GM19023 (cell line): Measurements from ENCODE around the gene HLA-G.
A peak's percentile ranks its signal among the peaks of the same experiment; 100 is the strongest.
"Not testable (repeated sequence)": the region's sequence is repeated elsewhere in the genome, so short reads cannot be mapped to it uniquely, and the experiment has no call there.

Experiments
- ATAC-seq: cut with Tn5 transposase; IDR thresholded peaks from one replicate; pipeline ENCODE4 v1.9.1; 2021; ENCODE audit warnings: mild to moderate bottlenecking, moderate library complexity; ENCODE audit not compliant: unreplicated experiment

HLA-G gene

DNA sequence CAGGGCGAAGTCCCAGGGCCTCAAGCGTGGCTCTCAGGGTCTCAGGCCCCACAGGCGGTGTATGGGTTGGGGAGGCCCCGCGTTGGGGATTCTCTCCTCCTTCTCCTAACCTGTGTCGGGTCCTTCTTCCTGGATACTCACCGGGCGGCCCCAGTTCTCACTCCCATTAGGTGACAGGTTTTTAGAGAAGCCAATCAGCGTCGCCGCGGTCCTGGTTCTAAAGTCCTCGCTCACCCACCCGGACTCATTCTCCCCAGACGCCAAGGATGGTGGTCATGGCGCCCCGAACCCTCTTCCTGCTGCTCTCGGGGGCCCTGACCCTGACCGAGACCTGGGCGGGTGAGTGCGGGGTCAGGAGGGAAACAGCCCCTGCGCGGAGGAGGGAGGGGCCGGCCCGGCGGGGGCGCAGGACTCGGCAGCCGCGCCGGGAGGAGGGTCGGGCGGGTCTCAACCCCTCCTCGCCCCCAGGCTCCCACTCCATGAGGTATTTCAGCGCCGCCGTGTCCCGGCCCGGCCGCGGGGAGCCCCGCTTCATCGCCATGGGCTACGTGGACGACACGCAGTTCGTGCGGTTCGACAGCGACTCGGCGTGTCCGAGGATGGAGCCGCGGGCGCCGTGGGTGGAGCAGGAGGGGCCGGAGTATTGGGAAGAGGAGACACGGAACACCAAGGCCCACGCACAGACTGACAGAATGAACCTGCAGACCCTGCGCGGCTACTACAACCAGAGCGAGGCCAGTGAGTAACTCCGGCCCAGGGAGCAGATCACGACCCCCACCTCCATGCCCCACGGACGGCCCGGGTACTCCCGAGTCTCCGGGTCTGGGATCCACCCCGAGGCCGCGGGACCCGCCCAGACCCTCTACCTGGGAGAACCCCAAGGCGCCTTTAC, at the start of gene HLA-G:
TSS of gene HLA-G (plus strand) at position 247 of the 892 bp plus-strand sequence. CDS start at position 267, 20 bp downstream.
- no peak for ATAC-seq

DNA sequence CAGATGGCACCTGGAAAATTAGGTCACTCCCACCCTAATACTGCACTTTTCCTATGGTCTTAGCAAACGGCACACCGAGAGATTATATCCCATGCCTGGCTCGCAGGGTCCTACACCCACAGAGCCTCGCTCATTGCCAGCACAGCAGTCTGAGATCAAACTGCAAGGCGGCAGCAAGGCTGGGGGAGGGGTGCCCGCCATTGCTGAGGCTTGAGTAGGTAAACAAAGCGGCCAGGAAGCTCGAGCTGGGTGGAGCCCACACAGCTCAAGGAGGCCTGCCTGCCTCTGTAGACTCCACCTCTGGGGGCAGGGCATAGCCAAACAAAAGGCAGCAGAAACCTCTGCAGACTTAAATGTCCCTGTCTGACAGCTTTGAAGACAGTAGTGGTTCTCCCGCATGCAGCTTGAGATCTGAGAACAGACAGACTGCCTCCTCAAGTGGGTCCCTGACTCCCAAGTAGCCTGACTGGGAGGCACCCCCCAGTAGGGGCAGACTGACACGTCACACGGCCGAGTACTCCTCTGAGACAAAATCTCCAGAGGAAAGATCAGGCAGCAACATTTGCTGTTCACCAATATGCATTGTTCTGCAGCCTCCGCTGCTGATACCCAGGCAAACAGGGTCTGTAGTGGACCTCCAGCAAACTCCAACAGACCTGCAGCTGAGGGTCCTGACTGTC, 47.5 kb upstream of the HLA-G start:
- ATAC-seq, result not testable (repeated sequence)

DNA sequence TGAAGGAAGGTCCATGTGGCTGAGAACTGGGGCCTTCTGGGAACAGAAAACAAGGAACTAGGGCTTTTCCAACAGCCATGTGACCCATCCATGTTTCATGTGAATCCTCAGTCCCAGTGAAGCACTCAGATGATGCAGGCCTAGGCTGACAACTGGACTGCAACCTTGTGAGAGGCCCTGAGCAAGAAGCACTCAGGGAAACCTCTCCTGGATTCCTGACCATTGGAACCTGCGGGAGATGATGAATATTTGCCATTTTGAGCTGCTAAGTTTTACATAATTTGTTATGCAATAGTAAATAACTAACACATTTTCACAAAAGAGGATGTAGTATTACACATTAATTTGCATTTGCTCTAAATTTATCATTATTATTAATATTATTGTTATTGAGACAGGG, 38.4 kb upstream of the HLA-G start:
- ATAC-seq, result no peak

DNA sequence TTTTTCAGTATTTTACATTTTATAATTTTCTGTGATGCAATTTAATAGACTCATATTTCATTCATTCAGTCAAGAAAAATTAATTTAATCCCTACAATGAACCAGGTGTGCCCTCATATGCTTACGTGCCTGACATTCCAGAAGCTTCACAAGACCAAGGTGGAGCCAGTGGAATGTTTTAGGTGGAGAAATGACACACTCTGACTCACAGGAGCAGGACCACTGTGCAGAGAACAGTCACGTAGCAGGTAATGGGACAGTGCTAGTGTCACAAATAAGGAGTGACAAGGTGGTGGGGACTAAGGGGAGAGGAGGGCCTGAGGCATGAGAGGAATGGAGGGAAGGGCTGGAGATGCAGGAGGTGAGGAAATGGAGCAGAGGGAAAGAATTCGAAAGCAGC, 37.0 kb upstream of the HLA-G start:
- ATAC-seq, result no peak

DNA sequence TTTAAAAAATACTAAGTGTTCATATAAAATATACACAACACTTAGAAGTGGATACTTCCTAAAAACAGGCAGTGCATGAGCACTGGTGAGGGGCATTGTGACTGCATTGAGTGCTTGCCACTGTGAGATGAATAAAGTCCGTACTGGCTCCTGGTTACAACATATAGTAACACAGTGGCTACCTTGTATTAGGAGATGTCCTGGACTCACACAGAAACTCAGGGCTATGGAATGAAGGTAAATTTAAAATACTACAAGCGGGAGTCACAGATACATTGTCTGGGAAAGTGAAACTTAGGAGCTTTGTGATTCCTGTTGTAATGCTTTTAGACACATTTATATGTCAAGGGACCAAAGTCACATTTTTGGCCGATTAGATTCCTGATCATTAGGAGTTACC, 36.5 kb upstream of the HLA-G start:
- no peak for ATAC-seq

DNA sequence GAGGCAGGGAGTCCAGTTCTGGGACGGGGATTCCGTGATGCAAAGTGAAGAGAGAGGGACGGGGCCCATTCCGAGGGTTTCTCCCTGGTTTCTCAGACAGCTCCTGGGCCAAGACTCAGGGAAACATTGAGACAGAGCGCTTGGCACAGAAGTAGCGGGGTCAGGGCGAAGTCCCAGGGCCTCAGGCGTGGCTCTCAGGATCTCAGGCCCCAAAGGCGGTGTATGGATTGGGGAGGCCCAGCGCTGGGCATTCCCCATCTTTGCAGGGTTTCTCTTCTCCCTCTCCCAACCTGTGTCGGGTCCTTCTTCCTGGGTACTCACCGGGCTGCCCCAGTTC, 35.9 kb upstream of the HLA-G start:
- no peak for ATAC-seq

DNA sequence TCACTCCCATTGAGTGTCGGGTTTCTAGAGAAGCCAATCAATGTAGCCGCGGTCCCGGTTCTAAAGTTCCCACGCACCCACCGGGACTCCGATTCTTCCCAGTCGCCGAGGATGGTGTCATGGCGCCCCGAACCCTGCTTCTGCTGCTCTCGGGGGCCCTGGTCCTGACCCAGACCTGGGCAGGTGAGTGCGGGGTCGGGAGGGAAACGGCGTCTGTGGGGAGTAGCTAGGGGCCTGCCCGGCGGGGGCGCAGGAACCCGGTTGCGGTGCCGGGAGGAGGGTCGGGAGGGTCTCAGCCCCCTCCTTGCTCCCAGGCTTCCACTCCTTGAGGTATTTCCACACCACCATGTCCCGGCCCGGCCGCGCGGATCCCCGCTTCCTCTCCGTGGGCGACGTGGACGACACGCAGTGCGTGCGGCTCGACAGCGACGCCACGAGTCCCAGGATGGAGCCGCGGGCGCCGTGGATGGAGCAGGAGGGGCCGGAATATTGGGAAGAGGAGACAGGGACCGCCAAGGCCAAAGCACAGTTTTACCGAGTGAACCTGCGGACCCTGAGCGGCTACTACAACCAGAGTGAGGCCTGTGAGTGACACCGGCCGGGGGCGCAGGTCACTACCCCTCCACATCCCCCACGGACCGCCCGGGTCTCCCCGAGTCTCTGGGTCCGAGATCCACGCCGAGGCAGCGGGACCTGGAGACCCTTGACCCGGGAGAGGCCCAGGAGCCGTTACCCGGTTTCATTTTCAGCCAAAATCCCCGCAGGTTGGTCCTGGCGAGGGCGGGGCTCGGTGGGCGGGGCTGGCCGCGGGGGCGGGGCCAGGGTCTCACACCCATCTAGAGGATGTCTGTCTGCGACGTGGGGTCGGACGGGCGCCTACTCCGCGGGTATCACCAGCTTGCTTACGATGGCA, 35.2 kb upstream of the HLA-G start:
- peak; percentile 58 for ATAC-seq

DNA sequence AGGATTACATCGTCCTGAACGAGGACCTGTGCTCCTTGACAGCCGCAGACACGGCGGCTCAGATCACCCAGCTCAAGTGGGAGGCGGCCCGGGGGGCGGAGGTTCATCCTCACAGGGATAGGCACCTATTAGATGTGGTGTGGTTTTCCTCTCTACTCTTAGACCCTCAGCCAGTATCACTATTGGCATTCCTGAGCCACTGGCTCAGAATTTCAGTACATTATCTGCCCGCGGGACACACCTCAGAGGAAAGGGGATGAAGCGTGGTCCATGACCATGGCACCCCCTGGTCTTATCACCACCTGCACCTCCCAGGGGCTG, 34.6 kb upstream of the HLA-G start:
- ATAC-seq, result no peak

DNA sequence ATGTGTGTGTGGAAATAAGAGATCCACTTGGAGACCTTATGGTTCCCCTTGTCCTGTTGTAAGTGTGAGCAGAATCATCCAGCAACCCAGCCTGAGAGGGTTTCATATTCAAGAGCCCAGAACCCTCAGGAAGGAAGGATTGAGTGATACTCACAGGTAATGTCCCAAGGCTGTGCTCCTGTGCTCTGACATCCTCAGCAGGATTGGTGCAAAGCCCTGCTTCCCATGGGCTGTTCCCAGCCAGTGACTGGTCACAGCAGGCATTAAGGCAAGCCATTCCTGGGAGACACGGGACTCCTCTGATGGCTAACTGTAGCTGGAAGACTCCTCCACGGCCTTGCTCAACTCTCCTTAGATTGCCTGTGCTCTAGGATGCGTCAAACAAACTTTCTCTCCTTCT, 33.8 kb upstream of the HLA-G start:
- no peak for ATAC-seq

DNA sequence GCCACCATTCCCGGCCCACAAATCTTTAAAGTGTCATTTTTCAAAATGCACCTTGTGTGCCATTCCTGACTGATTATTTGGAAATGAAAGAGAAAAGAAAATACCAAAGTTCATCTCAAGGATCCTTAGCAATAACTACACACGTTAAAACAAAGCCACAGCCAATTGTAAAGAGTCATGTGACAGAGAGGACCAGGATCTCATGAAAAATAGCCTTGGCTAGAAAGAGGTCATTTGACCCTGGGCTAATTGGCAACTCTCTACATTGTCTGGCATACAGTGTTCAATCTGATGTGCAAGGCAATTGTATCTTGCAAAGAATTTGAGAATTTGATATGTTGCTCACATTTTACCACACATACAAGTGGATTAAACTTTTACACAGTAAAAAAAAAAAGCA, 31.6 kb upstream of the HLA-G start:
- no peak for ATAC-seq

DNA sequence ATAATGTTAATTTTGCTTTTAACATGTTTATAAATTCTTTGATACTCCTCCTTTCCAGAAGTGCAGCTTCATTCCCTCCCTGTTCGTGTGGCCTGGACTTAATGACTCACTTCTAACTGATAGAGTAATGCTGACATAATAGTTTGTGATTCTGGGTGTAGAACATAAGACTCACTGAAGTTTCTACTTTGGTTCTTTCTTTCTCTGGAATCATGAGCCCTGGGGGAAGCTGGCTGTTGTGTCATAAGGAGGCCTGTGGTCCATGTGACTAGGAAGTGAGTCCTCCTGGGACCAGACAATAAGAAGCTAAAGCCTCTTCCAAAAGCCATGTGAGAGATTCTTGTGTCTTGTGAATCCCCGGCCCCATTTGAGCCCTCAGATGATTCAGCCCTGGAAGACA, 30.5 kb upstream of the HLA-G start:
- ATAC-seq, result no peak

DNA sequence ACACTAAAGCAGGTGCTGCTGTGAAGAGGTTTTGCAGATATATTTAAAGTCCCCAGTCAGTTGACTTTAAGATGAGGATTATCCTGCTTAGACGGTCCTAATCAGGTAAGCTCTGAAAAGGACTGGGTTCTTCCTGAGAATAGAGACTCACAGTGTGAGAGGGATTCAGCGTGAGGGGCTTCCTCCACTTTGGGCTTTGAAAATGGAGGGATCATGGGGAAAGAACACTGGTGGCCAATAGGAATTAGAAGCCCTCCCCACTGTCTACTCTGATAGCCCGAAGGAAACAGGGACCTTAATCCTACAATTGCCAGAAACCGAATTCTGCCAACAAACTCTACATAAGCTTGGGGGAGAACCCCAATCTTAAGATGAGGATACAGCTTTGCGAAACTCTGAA, 29.7 kb upstream of the HLA-G start:
- ATAC-seq, result no peak

DNA sequence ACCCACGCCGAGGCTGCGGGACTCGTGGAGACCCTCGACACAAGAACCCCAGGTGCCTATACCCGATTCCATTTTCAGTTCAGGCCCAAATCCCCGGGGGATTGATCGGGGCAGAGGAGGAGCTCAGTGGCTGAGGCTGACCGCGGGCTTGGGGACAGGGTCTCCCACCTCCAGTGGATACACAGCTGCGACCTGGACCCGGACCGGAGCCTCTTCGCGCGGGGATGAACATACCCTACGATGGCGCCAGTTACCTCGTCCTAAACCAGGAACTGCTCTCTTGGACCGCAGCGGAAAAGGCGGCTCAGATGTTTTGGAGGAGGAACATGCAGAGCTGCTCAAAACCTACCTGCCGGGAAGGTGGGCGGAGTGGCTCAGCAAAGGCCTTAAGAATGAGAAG, 27.4 kb upstream of the HLA-G start:
- ATAC-seq, result no peak

DNA sequence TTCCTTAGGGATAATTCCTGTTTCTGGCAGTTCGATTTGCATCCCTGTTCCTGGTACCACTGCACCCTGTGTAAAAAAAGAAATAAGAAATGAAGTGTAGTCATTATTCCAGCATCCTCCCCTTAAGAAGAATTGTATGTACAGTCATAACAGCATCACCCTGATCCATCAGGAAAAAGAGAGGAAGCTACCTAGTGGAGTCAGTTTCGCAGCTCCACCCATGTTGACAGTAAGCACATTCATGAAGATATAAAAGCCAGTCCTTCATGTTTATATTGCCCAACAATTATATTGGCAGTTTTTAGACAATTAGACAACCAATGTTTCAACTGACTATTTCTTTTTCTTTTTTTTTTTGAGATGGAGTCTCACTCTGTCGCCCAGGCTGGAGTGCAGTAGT, 21.2 kb upstream of the HLA-G start:
- no peak for ATAC-seq

DNA sequence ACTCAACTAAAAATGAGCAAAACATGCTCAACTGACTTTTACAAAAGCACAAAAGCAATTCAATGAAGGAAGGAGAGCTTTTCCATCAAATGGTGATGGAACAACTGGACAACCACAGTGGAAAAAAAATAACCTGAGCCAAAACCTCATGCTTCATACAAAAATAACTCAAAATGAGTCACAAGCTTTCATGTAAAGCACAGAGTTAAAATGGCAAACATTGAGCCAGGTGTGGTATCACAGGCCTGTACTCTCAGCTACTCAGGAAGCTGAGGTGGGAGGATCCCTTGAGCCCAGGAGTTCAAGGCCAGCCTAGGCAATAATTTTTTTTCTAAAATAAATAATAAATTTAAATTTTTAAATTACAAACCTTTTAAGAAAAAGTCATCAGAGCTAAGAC, 18.4 kb upstream of the HLA-G start:
- no peak for ATAC-seq

DNA sequence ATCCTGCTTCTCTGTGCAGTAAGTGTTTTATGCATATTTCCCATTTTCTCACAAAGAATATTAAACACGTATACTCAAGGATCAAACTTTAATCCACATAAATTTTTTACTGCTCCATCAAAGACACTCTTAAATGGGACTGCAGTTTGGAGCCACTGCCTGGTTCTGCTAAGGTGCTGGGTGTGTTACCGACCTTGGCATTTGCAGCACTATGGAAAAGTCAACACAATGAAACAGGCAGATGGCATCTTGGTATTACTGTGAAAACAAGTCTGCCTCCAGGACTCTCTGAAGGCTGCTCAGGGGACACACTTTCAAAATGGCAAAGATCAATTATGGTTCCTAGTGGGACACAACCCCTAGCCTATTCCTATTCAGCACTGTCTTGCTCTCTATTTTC, 17.3 kb upstream of the HLA-G start:
- ATAC-seq, result no peak

DNA sequence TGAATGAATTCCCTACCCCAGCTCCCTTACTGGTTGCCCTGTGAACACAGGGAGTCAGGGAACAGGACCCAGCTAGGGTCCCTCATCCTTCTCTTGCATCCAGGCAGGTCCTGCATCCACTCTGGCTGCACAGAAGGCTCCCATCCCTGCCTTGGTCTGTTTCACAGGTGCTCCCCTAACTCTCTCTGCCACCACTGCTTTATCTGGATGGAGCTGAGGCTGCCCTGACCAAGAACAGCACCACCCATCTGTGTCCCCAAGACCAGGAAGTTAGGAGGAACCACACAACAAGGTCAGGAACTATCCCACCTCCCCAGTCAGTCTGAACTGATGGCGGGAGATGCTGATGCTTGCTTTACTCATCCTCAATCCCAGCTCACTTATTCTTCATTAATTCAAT, 16.2 kb upstream of the HLA-G start:
- no peak for ATAC-seq

DNA sequence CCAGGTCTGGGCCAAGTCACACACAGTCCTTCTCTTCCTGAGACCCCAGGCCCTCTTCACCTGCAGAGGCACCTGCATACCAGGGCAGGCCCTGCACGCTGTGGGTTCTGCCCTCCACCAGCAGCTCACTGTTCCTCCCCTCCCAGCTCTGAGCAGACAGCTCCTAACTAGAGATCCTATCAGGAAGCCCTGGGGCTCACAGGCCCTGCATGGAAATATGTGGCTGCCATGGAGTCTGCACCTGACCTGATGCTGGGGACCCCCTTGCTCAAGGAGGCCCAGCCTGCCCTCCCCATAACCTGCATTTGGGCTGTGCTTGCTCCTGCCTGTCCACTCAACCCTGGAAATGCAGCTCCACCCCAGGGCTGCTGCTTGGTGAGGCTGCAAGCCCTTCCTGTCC, 14.6 kb upstream of the HLA-G start:
- ATAC-seq, result no peak

DNA sequence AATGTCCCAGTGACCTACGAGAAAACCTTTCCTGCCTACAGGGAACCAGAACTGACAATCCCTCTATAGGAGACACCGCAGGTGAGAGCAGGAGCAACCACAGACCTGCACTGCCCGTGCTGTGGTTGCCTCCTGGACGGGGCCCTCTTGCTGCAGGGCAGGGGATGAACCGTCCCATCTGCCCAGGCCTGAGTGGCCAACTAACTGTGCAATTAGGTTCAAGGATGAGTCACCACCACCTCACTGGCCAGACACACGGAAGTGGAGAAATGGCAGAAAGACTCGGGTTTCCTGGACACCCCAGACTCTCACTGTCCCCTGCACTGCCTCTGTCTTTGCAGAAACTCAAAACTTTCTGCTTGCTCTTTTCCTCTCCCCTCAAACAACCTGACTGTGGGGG, 13.8 kb upstream of the HLA-G start:
- ATAC-seq, result no peak

DNA sequence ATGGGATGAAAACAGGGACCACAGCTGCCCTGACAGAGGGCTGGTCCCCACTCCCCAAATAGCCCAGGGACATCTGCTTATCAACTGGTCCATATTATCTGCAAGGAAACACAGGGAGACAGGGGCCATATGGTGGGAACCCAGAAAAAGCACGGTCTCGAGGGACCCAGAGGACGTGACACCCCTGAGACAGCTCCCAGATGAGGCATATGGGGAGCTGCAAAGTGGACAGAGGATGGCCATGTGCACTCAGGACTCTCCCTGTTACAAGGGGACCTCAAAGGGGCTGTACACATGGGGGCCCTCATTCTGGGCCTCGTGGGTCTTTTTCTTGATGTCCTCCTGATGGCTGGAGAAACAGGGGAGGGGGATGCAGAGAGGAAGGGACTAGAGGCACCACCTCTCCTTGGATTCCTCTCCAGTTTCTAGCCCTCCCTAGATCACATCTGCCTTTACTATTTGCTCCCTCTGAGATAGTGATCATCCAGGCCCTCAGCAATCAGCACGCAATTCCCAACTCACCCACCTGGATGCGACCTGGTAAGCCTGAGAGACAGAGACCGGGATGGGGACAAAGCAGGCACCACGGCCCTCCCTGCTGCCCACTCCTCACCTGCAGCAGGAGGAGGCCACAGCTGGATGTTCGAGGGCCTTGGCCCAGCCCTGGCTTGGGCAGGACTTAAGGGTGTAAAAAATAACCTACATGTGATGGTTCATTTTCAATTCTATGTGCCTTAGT, 13.1 kb upstream of the HLA-G start:
- ATAC-seq, result no peak
